K562 (cell line): ENCODE data around the gene PRRC2A. TPM values are rescaled to one million over a fixed set of nuclear protein-coding genes. Genes with fewer than 3 reads are reported as not detected.

Experiments used
- ARID1B ChIP-seq: fragments of 450-650 bp; IDR thresholded peaks from 2 replicates; pipeline ENCODE4 v1.6.1; 2016; ENCODE audit warnings: antibody characterized with exemption, mild to moderate bottlenecking, inconsistent platforms
- ARID3A ChIP-seq: IDR thresholded peaks from 2 replicates; pipeline ENCODE4 v1.6.1; 2012; ENCODE audit warnings: low read depth, low read length, improper control_type of control experiment, borderline replicate concordance
- ATF3 ChIP-seq, 2 experiments: fragments of 450-650 bp in 1 of 2; sonication (generic) in 1 of 2; formaldehyde crosslinking in 1 of 2; IDR thresholded peaks in 1 of 2; conservative IDR thresholded peaks in 1 of 2; 2 replicates each; pipeline versions ENCODE4 v1.6.1 to v1.8.1; 2016 to 2023; ENCODE audit warnings: mild to moderate bottlenecking in 2 of 2, moderate library complexity in 2 of 2, inconsistent platforms in 1 of 2, missing genetic modification reagents in 1 of 2
- BMI1 ChIP-seq: fragments of 150-350 bp; IDR thresholded peaks from 2 replicates; pipeline ENCODE4 v1.6.1; 2014; ENCODE audit warnings: low read length
- CHD2 ChIP-seq: IDR thresholded peaks from 2 replicates; pipeline ENCODE4 v1.6.1; 2011; ENCODE audit warnings: low read depth, low read length
- CREM ChIP-seq: IDR thresholded peaks from 2 replicates; pipeline ENCODE4 v1.6.1; 2014; ENCODE audit warnings: antibody characterized with exemption, low read depth
- DEAF1 ChIP-seq: fragments of 450-650 bp; formaldehyde crosslinking; IDR thresholded peaks from 2 replicates; pipeline ENCODE4 v1.4.0; 2020; ENCODE audit warnings: mild to moderate bottlenecking, moderate library complexity
- HDGF ChIP-seq: fragments of 450-650 bp; IDR thresholded peaks from 2 replicates; pipeline ENCODE4 v1.6.1; 2016
- RAD21 ChIP-seq, 2 experiments: fragments of 250-450 bp in 1 of 2; fragments of 450-650 bp in 1 of 2; sonication (Bioruptor Pico) in 1 of 2; formaldehyde crosslinking in 1 of 2; IDR thresholded peaks in 1 of 2; conservative IDR thresholded peaks in 1 of 2; 2 replicates each; pipeline versions ENCODE4 v1.4.0 to v1.8.0; 2020 to 2022; ENCODE audit warnings: mild to moderate bottlenecking in 2 of 2, moderate library complexity in 1 of 2
- SMAD4 ChIP-seq: fragments of 250-450 bp; sonication (Bioruptor Pico); conservative IDR thresholded peaks from 2 replicates; pipeline ENCODE4 v1.8.0; 2021; ENCODE audit warnings: inconsistent platforms, mild to moderate bottlenecking, moderate library complexity
- SMC3 ChIP-seq: conservative IDR thresholded peaks from 2 replicates; pipeline ENCODE4 v1.6.1; 2011; ENCODE audit warnings: low read depth, low read length, improper control_type of control experiment; ENCODE audit not compliant: insufficient read depth
- USF1 ChIP-seq: sonication (generic); formaldehyde crosslinking; IDR thresholded peaks from 2 replicates; pipeline ENCODE4 v1.9.0; 2022; ENCODE audit warnings: mild to moderate bottlenecking, missing genetic modification reagents
- ZBTB2 ChIP-seq: fragments of 450-650 bp; IDR thresholded peaks from 2 replicates; pipeline ENCODE4 v1.6.1; 2016; ENCODE audit warnings: antibody characterized with exemption
- ZNF263 ChIP-seq: sonication (generic); formaldehyde crosslinking; IDR thresholded peaks from 2 replicates; pipeline ENCODE4 v1.8.0; 2022; ENCODE audit warnings: mild to moderate bottlenecking, missing genetic modification reagents, borderline replicate concordance
- ZNF764 ChIP-seq: fragments of 250-450 bp; sonication (Bioruptor Pico); IDR thresholded peaks from 2 replicates; pipeline ENCODE4 v1.4.0; 2020; ENCODE audit warnings: low read depth, mild to moderate bottlenecking, moderate library complexity
- polyA plus RNA-seq, 8 experiments: library from polyadenylated mRNA; depleted of rRNA in 4 of 8; stranded (reverse) in 5 of 8; unstranded in 3 of 8; fragments of >200 nt; fragmentation: Nextera tagmentation in 2 of 8; fragmentation: Illumina TruSeq in 1 of 8; extraction: Ambion mirVana in 2 of 8; extraction: Trizol in 1 of 8; gene quantifications; 2 replicates each; pipeline versions ENCODE4 v1.2.1 to v1.2.3, GENCODE V29; 2011 to 2014; ENCODE audit warnings: inconsistent platforms in 1 of 8, missing spikeins in 1 of 8
- total RNA-seq, 7 experiments: library from RNA; depleted of rRNA in 6 of 7; stranded (reverse); fragments of >200 nt in 6 of 7; fragmentation: Illumina TruSeq in 2 of 7; extraction: Trizol in 2 of 7; gene quantifications; 2 replicates each; pipeline versions ENCODE4 v1.2.1 to v1.2.3, GENCODE V29; 2011 to 2021; ENCODE audit warnings: low replicate concordance in 1 of 7

The PRRC2A gene
- total and polyA plus RNA-seq, 9 of the 15 experiments (the other 6 are each of a cell fraction or from before 2014, with no cell fraction given) = 1.0 to 332 (median 63.0) TPM

GRCh38 chr6:31680226-31681134 lies 60.0 kb downstream of the PRRC2A start, which contains the start of gene LY6G5C (continued):
- 0 out of 2 replicates have a peak, but pooled peaks have one; percentile 7 for TF ChIP-seq ARID1B
- TF ChIP-seq CREM = peak; percentile 74
- TF ChIP-seq RAD21 (CRISPR knock-in tag; conservative IDR thresholded peaks at IDR 0.05 in 1 of 2, IDR thresholded peaks at IDR 0.05 in 1 of 2) = peak; percentile 99 to 100
- TF ChIP-seq ZNF263 (CRISPR knock-in tag) = peak; percentile 74
- peak; percentile 98 for TF ChIP-seq SMC3
- TF ChIP-seq ZNF764 (CRISPR knock-in tag) = no peak
- TF ChIP-seq ZBTB2 = 0 out of 2 replicates have a peak, but pooled peaks have one; percentile 30
- TF ChIP-seq ATF3 (IDR thresholded peaks at IDR 0.05) = no peak
- TF ChIP-seq ATF3 (CRISPR knock-in tag; conservative IDR thresholded peaks at IDR 0.05) = peak; percentile 79
- TF ChIP-seq CHD2 = 0 out of 2 replicates have a peak, but pooled peaks have one; percentile 26
- peak; percentile 78; the same call in 1 of the 2 replicates for TF ChIP-seq HDGF
- 0 out of 2 replicates have a peak, but pooled peaks have one; percentile 41 for TF ChIP-seq ARID3A
- peak; percentile 98 for TF ChIP-seq DEAF1
- TF ChIP-seq USF1 (CRISPR knock-in tag) = 0 out of 2 replicates have a peak, but pooled peaks have one; percentile 30
- TF ChIP-seq BMI1 = peak; percentile 52; the same call in 1 of the 2 replicates
- peak; percentile 18; the same call in 1 of the 2 replicates for TF ChIP-seq SMAD4 (CRISPR knock-in tag)
